Natural killer cell (primary cell): ENCODE results near the gene AP5S1. TPM values are rescaled to one million over a fixed set of nuclear protein-coding genes. Genes with fewer than 3 reads are reported as not detected.

ENCODE experiments used
- ATAC-seq, 3 donors: fragments of 150-1000 bp in 2 of 3; fragments of 200-7000 bp in 1 of 3; cut with Tn5 transposase; 1 replicate in 1 of 3; 2 replicates in 2 of 3; pipeline ENCODE4 v1.10.0; 2021; ENCODE audit warnings: mild to moderate bottlenecking in 2 of 3, moderate library complexity in 2 of 3
- DNase-seq, 2 donors: peaks; one replicate each; pipeline versions ENCODE4 v3.0.0 to v3.0.0-alpha.2; 2013 to 2021; ENCODE audit warnings: mixed read lengths in 1 of 2
- H3K27ac ChIP-seq: one replicate; pipeline ENCODE4 v1.5.1; 2013; ENCODE audit warnings: mild to moderate bottlenecking, low read length
- H3K27me3 ChIP-seq: one replicate; pipeline ENCODE4 v1.6.1; 2013; ENCODE audit warnings: low read length; ENCODE audit not compliant: control insufficient read depth, insufficient read depth
- H3K36me3 ChIP-seq: one replicate; pipeline ENCODE4 v1.6.1; 2013; ENCODE audit warnings: low read length; ENCODE audit not compliant: control insufficient read depth, insufficient read depth
- H3K4me1 ChIP-seq: one replicate; pipeline ENCODE4 v1.6.1; 2013; ENCODE audit warnings: low read length; ENCODE audit not compliant: control insufficient read depth, insufficient read depth
- H3K4me3 ChIP-seq: one replicate; pipeline ENCODE4 v1.5.1; 2013; ENCODE audit warnings: low read length
- H3K9me3 ChIP-seq: one replicate; pipeline ENCODE4 v1.6.1; 2013; ENCODE audit warnings: low read length; ENCODE audit not compliant: control insufficient read depth, insufficient read depth
- H3K27ac Mint-ChIP-seq, 2 donors: one replicate each; pipeline ENCODE4 v1.8.0; 2022; ENCODE audit warnings: mild to moderate bottlenecking in 2 of 2, mixed read lengths in 2 of 2, moderate library complexity in 1 of 2
- H3K27me3 Mint-ChIP-seq, 2 donors: one replicate each; pipeline ENCODE4 v1.8.0; 2022; ENCODE audit warnings: low read depth in 2 of 2, mixed read lengths in 2 of 2
- H3K36me3 Mint-ChIP-seq: one replicate; pipeline ENCODE4 v1.8.0; 2022; ENCODE audit warnings: mixed read lengths
- H3K4me1 Mint-ChIP-seq, 2 donors: one replicate each; pipeline ENCODE4 v1.8.0; 2022; ENCODE audit warnings: mixed read lengths in 2 of 2
- H3K4me3 Mint-ChIP-seq: one replicate; pipeline ENCODE4 v1.8.0; 2022; ENCODE audit warnings: mild to moderate bottlenecking, moderate library complexity, mixed read lengths
- H3K9me3 Mint-ChIP-seq, 2 donors: one replicate each; pipeline ENCODE4 v1.8.0; 2022; ENCODE audit warnings: mixed read lengths in 2 of 2
- WGBS: methylation state at CpG from one replicate; pipeline ENCODE4 v1.1.7; 2013; ENCODE audit warnings: missing lambda C conversion rate; ENCODE audit not compliant: insufficient coverage; 5-methylcytosine and 5-hydroxymethylcytosine counted together
- intact Hi-C: fragments of 100-400 bp; cut with micrococcal nuclease; formaldehyde crosslinking; loops from one replicate; pipeline ENCODE4 v1.14.2; 2022
- total RNA-seq, 4 donors: library from RNA; stranded (reverse); fragments of 120-200 nt in 1 of 4; gene quantifications; one replicate each; pipeline versions ENCODE4 v1.2.3 to v1.2.4, GENCODE V29; 2013 to 2022
- TF ChIP-seq, protein P1 (sequence below): fragments of 200-600 bp; IDR thresholded peaks from one replicate; pipeline ENCODE4 v1.8.0; 2022; ENCODE audit warnings: antibody characterized with exemption

Gene AP5S1
- total RNA-seq, 3 donors from 2014 or later (not counting 1 experiment from before 2014, with no cell fraction given) = 7.9 to 12.3 (median 12.1) TPM

DNA sequence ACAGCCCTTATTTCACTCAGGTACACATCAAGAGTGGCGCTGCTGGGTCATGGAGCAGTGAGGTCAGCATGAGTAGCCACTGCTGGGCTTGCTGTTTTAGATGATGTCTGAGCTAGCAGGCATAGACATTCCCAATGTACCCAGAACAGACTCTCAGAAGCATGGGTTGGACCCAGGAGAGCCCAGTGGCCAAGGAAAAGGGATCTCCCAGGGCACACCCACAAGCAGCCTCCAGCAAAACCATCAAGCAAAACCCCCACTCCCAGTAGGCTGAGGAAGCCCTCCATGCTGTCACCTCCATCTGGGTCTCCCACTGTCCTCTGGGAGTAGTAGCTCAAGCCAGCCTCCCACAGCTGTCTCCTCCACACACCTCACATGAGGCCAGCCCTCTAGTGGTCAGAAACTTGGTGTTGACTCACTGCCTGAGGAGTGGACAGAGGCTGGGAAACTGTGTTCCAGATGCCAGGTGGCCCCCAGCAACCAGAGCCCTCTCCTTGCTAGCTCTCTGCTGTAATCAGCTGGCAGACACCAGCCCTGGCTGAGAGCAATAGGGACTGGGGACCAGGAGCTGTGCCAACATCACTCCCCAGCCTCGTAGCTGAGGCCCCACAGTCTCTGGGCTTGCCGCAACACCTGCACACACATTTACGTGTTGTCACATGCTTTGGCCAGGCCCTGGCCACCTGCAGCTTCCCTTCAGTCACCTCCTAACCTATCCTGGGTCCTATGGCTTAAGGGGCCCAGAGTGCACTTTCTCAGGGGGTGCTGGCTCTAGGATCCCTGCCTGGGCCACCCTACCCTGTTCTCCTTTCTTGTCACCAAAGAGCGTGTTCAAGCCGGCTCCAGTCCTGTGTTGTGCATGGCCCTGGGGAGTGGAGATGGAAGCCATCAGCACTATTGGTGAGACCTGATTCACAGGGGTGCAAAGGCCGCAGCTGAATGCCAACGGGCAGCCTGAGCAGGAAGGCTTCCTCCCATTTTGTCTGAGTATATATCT is 1.9 kb upstream of the AP5S1 start:
- ATAC-seq (no peak), DNase-seq (peak in 1 of 2 donors; percentile 41)
- TF ChIP-seq, protein P1, sequence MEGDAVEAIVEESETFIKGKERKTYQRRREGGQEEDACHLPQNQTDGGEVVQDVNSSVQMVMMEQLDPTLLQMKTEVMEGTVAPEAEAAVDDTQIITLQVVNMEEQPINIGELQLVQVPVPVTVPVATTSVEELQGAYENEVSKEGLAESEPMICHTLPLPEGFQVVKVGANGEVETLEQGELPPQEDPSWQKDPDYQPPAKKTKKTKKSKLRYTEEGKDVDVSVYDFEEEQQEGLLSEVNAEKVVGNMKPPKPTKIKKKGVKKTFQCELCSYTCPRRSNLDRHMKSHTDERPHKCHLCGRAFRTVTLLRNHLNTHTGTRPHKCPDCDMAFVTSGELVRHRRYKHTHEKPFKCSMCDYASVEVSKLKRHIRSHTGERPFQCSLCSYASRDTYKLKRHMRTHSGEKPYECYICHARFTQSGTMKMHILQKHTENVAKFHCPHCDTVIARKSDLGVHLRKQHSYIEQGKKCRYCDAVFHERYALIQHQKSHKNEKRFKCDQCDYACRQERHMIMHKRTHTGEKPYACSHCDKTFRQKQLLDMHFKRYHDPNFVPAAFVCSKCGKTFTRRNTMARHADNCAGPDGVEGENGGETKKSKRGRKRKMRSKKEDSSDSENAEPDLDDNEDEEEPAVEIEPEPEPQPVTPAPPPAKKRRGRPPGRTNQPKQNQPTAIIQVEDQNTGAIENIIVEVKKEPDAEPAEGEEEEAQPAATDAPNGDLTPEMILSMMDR = no peak
- H3K27ac Mint-ChIP-seq = peak overlapping the region; percentile 97
- no peaks in the 10 kb centered on the region for H3K36me3 Mint-ChIP-seq
- no peaks in the 10 kb centered on the region for H3K9me3 ChIP-seq
- 94% methylated on average over 8 of the region's 8 CpGs for WGBS
- peak overlapping the region; percentile 79 for H3K4me3 Mint-ChIP-seq
- H3K4me1 ChIP-seq = peaks cover 72% of the 10 kb centered on the region
- no peak overlapping the region for H3K27ac ChIP-seq
- H3K4me1 Mint-ChIP-seq = peaks cover 49 to 74% of the 10 kb centered on the region in 2 donors
- H3K27me3 ChIP-seq = no peaks in the 10 kb centered on the region
- intact Hi-C loops = no loop called here
- no peaks in the 10 kb centered on the region for H3K9me3 Mint-ChIP-seq
- H3K27me3 Mint-ChIP-seq = no peaks in the 10 kb centered on the region
- H3K36me3 ChIP-seq = peaks cover 8% of the 10 kb centered on the region
- no peak overlapping the region for H3K4me3 ChIP-seq

DNA sequence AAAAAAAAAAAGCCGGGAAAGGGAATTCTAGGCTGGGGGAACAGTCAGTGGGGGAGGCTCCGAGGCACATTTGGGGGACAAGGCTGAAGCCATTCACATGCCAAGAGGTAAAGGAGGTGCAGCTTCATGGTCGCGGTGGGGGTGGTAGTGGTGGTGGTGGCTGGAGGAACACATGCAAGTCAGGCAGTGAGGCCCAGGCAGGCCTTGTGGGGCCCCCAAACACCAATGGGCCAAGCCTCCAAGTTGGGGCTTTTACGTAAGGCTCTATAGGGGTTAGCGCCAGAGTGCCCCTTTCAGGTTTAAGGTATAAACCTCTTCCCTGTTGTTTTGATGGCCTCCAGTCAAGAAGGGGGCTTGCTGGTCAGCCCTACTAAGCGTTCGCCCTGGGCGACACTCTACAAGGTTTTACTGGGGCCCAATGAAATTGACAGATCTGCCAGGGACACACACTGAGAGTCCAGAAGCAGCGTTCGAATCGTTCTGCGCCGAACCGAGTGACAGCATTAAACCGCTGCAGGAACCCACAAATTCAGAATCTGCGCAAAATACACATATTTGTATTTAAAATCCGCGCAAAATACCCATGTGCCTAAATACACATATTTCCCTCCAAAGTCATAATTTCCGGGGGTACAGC is 818 bp upstream of the AP5S1 start:
- no peaks in the 10 kb centered on the region for H3K36me3 Mint-ChIP-seq
- intact Hi-C loops = loop anchor here (1.0 to 2.0 kb wide), 6 partner anchors 8 to 51 kb away; partner anchors contain the start of gene MAVS
- Histone ChIP-seq H3K36me3 (peaks cover 18% of the 10 kb centered on the region), H3K27ac (peak overlapping the region; percentile 87), H3K9me3 (no peaks in the 10 kb centered on the region), H3K27me3 (no peaks in the 10 kb centered on the region), H3K4me1 (peaks cover 61% of the 10 kb centered on the region), H3K4me3 (peak overlapping the region; percentile 69)
- peaks cover 46 to 68% of the 10 kb centered on the region in 2 donors for H3K4me1 Mint-ChIP-seq
- peak overlapping the region; percentile 89 for H3K4me3 Mint-ChIP-seq
- TF ChIP-seq, protein P1 = no peak
- H3K27me3 Mint-ChIP-seq = no peaks in the 10 kb centered on the region
- DNase-seq = no peak
- H3K27ac Mint-ChIP-seq = peak overlapping the region; percentile 97
- no peaks in the 10 kb centered on the region for H3K9me3 Mint-ChIP-seq
- WGBS = 64% methylated on average over 19 of the region's 20 CpGs
- ATAC-seq = no peak

- Mint-ChIP-seq H3K27me3 (no peaks in the 10 kb centered on the region), H3K9me3 (no peaks in the 10 kb centered on the region), H3K4me3 (peak overlapping the region; percentile 89), H3K27ac (peak overlapping the region; percentile 97), H3K36me3 (no peaks in the 10 kb centered on the region), H3K4me1 (peaks cover 35 to 53% of the 10 kb centered on the region in 2 donors)
- Histone ChIP-seq H3K4me1 (peaks cover 45% of the 10 kb centered on the region), H3K4me3 (peak overlapping the region; percentile 69), H3K27ac (peak overlapping the region; percentile 98), H3K27me3 (no peaks in the 10 kb centered on the region), H3K36me3 (peaks cover 21% of the 10 kb centered on the region), H3K9me3 (no peaks in the 10 kb centered on the region)
- 54% methylated on average over 19 of the region's 20 CpGs for WGBS
- DNase-seq (no peak), ATAC-seq (no peak)
- intact Hi-C loops = loop anchor here (1.0 to 2.0 kb wide), 6 partner anchors 10 to 53 kb away; partner anchors contain the start of gene MAVS
- TF ChIP-seq, protein P1 = no peak
Observed at GRCh38 chr20:3820901-3821727, 767 bp downstream of the AP5S1 start.
